GM12878 (cell line): Measurements from ENCODE around the gene SLC49A4. TPM values are rescaled to one million over a fixed set of nuclear protein-coding genes. Genes with fewer than 3 reads are reported as not detected.

Source experiments
- ATF7 ChIP-seq: fragments of 450-650 bp; IDR thresholded peaks from 2 replicates; pipeline ENCODE4 v1.6.1; 2016; ENCODE audit warnings: low read depth, mild to moderate bottlenecking
- BACH1 ChIP-seq: fragments of 450-650 bp; IDR thresholded peaks from 2 replicates; pipeline ENCODE4 v1.6.1; 2017; ENCODE audit warnings: mild to moderate bottlenecking, borderline replicate concordance
- BMI1 ChIP-seq: fragments of 450-650 bp; IDR thresholded peaks from 2 replicates; pipeline ENCODE4 v1.6.1; 2016; ENCODE audit warnings: mild to moderate bottlenecking, moderate library complexity, borderline replicate concordance
- ESRRA ChIP-seq: IDR thresholded peaks from 2 replicates; pipeline ENCODE4 v1.6.1; 2012; ENCODE audit warnings: mild to moderate bottlenecking, low read length, improper control_type of control experiment
- EZH2 ChIP-seq: IDR thresholded peaks from 2 replicates; pipeline ENCODE4 v1.6.1; 2012; ENCODE audit warnings: low read depth, mild to moderate bottlenecking, control low read depth, inconsistent platforms, low read length, borderline replicate concordance; ENCODE audit not compliant: control insufficient read depth
- HCFC1 ChIP-seq: fragments of 150-350 bp; IDR thresholded peaks from 2 replicates; pipeline ENCODE4 v1.6.1; 2014; ENCODE audit warnings: low read length
- HDAC2 ChIP-seq: fragments of 200-600 bp; sonication (generic); IDR thresholded peaks from 2 replicates; pipeline ENCODE4 v1.6.1; 2017
- IRF5 ChIP-seq: fragments of 450-650 bp; IDR thresholded peaks from 2 replicates; pipeline ENCODE4 v1.6.1; 2017; ENCODE audit warnings: borderline replicate concordance
- KLF5 ChIP-seq: fragments of 450-650 bp; IDR thresholded peaks from 2 replicates; pipeline ENCODE4 v1.6.1; 2014; ENCODE audit warnings: mild to moderate bottlenecking; ENCODE audit not compliant: partially characterized antibody
- LARP7 ChIP-seq: fragments of 450-650 bp; IDR thresholded peaks from 2 replicates; pipeline ENCODE4 v1.6.1; 2017; ENCODE audit warnings: mild to moderate bottlenecking
- MEF2B ChIP-seq: fragments of 450-650 bp; IDR thresholded peaks from 2 replicates; pipeline ENCODE4 v1.6.1; 2018; ENCODE audit warnings: mild to moderate bottlenecking, moderate library complexity; ENCODE audit not compliant: partially characterized antibody, poor library complexity, severe bottlenecking
- MLLT1 ChIP-seq: fragments of 450-650 bp; IDR thresholded peaks from 2 replicates; pipeline ENCODE4 v1.6.1; 2016; ENCODE audit warnings: mild to moderate bottlenecking
- NFYA ChIP-seq: IDR thresholded peaks from 2 replicates; pipeline ENCODE4 v1.6.1; 2011; ENCODE audit warnings: low read depth, mild to moderate bottlenecking, low read length, improper control_type of control experiment, borderline replicate concordance
- RB1 ChIP-seq: fragments of 450-650 bp; formaldehyde crosslinking; IDR thresholded peaks from 2 replicates; pipeline ENCODE4 v1.6.1; 2017; ENCODE audit warnings: mild to moderate bottlenecking, borderline replicate concordance
- SREBF1 ChIP-seq: IDR thresholded peaks from 2 replicates; pipeline ENCODE4 v1.6.1; 2012; ENCODE audit warnings: mild to moderate bottlenecking, low read length
- SRF ChIP-seq, 2 experiments: IDR thresholded peaks; 2 replicates each; pipeline ENCODE4 v1.6.1; 2011; ENCODE audit warnings: low read depth in 2 of 2, low read length in 2 of 2, mild to moderate bottlenecking in 1 of 2, moderate library complexity in 1 of 2
- TCF3 ChIP-seq: IDR thresholded peaks from 2 replicates; pipeline ENCODE4 v1.6.1; 2012; ENCODE audit warnings: low read depth, mild to moderate bottlenecking, low read length, borderline replicate concordance; ENCODE audit not compliant: insufficient read depth
- USF2 ChIP-seq: IDR thresholded peaks from 2 replicates; pipeline ENCODE4 v1.6.1; 2011; ENCODE audit warnings: low read depth, low read length, improper control_type of control experiment, borderline replicate concordance
- WRNIP1 ChIP-seq: IDR thresholded peaks from 2 replicates; pipeline ENCODE4 v1.6.1; 2011; ENCODE audit warnings: low read depth, low read length, improper control_type of control experiment, borderline replicate concordance
- polyA plus RNA-seq, 11 experiments: library from polyadenylated mRNA; depleted of rRNA in 4 of 11; unstranded in 6 of 11; stranded (reverse) in 5 of 11; fragments of >200 nt; fragmentation: Nextera tagmentation in 4 of 11; fragmentation: Illumina TruSeq in 1 of 11; extraction: Ambion mirVana in 4 of 11; extraction: Trizol in 1 of 11; gene quantifications; 1 replicate in 1 of 11; 2 replicates in 10 of 11; pipeline versions ENCODE4 v1.2.1 to v1.2.3, GENCODE V29; 2011 to 2016; ENCODE audit warnings: inconsistent platforms in 2 of 11, missing spikeins in 2 of 11, low read depth in 1 of 11
- total RNA-seq, 4 experiments: library from RNA; depleted of rRNA in 3 of 4; stranded (reverse); fragments of >200 nt in 3 of 4; fragmentation: Illumina TruSeq in 1 of 4; extraction: Trizol in 1 of 4; gene quantifications; 2 replicates each; pipeline versions ENCODE4 v1.2.1 to v1.2.3, GENCODE V29; 2013 to 2021
- TF ChIP-seq, protein P1 (sequence below): IDR thresholded peaks from 2 replicates; pipeline ENCODE4 v1.6.1; 2012; ENCODE audit warnings: low read length, inconsistent platforms
- TF ChIP-seq, protein P2 (sequence below): IDR thresholded peaks from 2 replicates; pipeline ENCODE4 v1.6.1; 2012; ENCODE audit warnings: improper control_type of control experiment, low read depth, low read length; ENCODE audit not compliant: insufficient replicate concordance

The SLC49A4 gene
- total and polyA plus RNA-seq, 10 of the 15 experiments (the other 5 are each of a cell fraction or from before 2014, with no cell fraction given), result 0.48 to 2.2 (median 1.4) TPM

- TF ChIP-seq NFYA, result no peak
- TF ChIP-seq IRF5, result no peak
- TF ChIP-seq, protein P1, sequence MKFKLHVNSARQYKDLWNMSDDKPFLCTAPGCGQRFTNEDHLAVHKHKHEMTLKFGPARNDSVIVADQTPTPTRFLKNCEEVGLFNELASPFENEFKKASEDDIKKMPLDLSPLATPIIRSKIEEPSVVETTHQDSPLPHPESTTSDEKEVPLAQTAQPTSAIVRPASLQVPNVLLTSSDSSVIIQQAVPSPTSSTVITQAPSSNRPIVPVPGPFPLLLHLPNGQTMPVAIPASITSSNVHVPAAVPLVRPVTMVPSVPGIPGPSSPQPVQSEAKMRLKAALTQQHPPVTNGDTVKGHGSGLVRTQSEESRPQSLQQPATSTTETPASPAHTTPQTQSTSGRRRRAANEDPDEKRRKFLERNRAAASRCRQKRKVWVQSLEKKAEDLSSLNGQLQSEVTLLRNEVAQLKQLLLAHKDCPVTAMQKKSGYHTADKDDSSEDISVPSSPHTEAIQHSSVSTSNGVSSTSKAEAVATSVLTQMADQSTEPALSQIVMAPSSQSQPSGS, result no peak
- no peak for TF ChIP-seq LARP7
- TF ChIP-seq, protein P2, sequence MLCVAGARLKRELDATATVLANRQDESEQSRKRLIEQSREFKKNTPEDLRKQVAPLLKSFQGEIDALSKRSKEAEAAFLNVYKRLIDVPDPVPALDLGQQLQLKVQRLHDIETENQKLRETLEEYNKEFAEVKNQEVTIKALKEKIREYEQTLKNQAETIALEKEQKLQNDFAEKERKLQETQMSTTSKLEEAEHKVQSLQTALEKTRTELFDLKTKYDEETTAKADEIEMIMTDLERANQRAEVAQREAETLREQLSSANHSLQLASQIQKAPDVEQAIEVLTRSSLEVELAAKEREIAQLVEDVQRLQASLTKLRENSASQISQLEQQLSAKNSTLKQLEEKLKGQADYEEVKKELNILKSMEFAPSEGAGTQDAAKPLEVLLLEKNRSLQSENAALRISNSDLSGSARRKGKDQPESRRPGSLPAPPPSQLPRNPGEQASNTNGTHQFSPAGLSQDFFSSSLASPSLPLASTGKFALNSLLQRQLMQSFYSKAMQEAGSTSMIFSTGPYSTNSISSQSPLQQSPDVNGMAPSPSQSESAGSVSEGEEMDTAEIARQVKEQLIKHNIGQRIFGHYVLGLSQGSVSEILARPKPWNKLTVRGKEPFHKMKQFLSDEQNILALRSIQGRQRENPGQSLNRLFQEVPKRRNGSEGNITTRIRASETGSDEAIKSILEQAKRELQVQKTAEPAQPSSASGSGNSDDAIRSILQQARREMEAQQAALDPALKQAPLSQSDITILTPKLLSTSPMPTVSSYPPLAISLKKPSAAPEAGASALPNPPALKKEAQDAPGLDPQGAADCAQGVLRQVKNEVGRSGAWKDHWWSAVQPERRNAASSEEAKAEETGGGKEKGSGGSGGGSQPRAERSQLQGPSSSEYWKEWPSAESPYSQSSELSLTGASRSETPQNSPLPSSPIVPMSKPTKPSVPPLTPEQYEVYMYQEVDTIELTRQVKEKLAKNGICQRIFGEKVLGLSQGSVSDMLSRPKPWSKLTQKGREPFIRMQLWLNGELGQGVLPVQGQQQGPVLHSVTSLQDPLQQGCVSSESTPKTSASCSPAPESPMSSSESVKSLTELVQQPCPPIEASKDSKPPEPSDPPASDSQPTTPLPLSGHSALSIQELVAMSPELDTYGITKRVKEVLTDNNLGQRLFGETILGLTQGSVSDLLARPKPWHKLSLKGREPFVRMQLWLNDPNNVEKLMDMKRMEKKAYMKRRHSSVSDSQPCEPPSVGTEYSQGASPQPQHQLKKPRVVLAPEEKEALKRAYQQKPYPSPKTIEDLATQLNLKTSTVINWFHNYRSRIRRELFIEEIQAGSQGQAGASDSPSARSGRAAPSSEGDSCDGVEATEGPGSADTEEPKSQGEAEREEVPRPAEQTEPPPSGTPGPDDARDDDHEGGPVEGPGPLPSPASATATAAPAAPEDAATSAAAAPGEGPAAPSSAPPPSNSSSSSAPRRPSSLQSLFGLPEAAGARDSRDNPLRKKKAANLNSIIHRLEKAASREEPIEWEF, result no peak
- TF ChIP-seq TCF3, result no peak
- TF ChIP-seq RB1, result no peak
- TF ChIP-seq MEF2B, result no peak
- TF ChIP-seq SRF (IDR thresholded peaks at IDR 0.05; ENCODE audit: low read depth in 2 of 2, low read length in 2 of 2), result no peak
- TF ChIP-seq ATF7, result peak; percentile 71
- no peak for TF ChIP-seq BMI1
- TF ChIP-seq EZH2, result no peak
- TF ChIP-seq KLF5, result no peak
- no peak for TF ChIP-seq HDAC2
- TF ChIP-seq SREBF1, result no peak
- no peak for TF ChIP-seq WRNIP1
- 0 out of 2 replicates have a peak, but pooled peaks have one; percentile 40 for TF ChIP-seq MLLT1
- no peak for TF ChIP-seq ESRRA
- TF ChIP-seq HCFC1, result no peak
- no peak for TF ChIP-seq BACH1
- no peak for TF ChIP-seq USF2
Measured at GRCh38 chr3:122773944-122774509, 20.8 kb upstream of the SLC49A4 start (continued).
